Measurements from ENCODE around the gene CACUL1.
"Not testable (repeated sequence)": the region's sequence is repeated elsewhere in the genome, so short reads cannot be mapped to it uniquely, and the experiment has no call there.

The CACUL1 gene

DNA sequence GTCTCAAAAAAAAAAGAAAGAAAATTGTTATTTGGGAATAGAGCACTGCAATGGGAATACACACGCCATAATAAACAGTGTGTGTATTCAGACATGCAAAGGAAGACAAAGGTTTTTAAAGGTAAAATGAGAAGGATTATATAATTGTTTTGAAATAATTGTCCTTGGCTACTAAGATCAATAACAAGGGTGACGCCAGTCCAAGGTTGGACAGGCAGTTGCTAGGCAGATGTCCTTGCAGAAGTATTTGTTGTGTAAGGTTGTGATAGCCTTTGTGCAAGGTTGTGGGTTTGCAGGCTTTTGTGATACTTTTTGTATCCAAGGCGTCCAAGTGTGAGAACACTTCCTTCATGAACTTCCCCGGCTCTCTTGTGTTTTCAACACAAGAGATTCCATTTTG is 87.0 kb downstream of the CACUL1 start:
- Mint-ChIP-seq H3K4me1 (no peaks in the 10 kb centered on the region), H3K36me3 (ENCODE audit: low read depth) (no peaks in the 10 kb centered on the region)

DNA sequence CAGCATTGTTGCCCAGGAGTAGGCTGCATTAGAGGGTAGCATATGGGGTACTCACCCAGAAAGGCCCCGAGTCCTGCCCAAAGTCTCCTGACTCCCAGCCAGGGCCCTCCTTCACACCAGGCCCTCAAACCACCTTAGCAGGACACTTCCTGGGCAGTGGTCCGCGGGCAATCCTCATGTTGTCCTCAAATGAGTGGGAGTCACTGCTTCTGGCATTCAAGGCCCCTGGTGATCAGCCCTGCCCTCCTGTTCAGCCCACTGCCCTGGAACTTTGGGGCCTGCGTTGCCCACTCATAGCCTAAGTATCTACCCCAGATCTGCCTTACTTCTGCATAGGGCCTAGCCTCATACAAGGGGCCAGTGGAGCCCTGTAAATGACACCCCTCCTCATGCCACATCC is 88.4 kb downstream of the CACUL1 start:
- TF ChIP-seq, protein P1, sequence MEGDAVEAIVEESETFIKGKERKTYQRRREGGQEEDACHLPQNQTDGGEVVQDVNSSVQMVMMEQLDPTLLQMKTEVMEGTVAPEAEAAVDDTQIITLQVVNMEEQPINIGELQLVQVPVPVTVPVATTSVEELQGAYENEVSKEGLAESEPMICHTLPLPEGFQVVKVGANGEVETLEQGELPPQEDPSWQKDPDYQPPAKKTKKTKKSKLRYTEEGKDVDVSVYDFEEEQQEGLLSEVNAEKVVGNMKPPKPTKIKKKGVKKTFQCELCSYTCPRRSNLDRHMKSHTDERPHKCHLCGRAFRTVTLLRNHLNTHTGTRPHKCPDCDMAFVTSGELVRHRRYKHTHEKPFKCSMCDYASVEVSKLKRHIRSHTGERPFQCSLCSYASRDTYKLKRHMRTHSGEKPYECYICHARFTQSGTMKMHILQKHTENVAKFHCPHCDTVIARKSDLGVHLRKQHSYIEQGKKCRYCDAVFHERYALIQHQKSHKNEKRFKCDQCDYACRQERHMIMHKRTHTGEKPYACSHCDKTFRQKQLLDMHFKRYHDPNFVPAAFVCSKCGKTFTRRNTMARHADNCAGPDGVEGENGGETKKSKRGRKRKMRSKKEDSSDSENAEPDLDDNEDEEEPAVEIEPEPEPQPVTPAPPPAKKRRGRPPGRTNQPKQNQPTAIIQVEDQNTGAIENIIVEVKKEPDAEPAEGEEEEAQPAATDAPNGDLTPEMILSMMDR (IDR thresholded peaks at IDR 0.05; ENCODE audit: unreplicated experiment in 3 of 3), result no peak
- Mint-ChIP-seq H3K4me1 (no peaks in the 10 kb centered on the region), H3K27me3 (ENCODE audit: low read depth) (peaks cover 11% of the 10 kb centered on the region), H3K4me3 (no peak overlapping the region), H3K9me3 (peaks cover 9% of the 10 kb centered on the region), H3K36me3 (ENCODE audit: low read depth) (no peaks in the 10 kb centered on the region), H3K27ac (no peak overlapping the region)

More for the DNA sequence above, 87.0 kb downstream of the CACUL1 start:
- TF ChIP-seq, protein P1 (IDR thresholded peaks at IDR 0.05; ENCODE audit: unreplicated experiment in 3 of 3), result no peak
- Mint-ChIP-seq H3K9me3 (no peaks in the 10 kb centered on the region), H3K27ac (no peak overlapping the region), H3K27me3 (ENCODE audit: low read depth) (peaks cover 6% of the 10 kb centered on the region), H3K4me3 (no peak overlapping the region)

DNA sequence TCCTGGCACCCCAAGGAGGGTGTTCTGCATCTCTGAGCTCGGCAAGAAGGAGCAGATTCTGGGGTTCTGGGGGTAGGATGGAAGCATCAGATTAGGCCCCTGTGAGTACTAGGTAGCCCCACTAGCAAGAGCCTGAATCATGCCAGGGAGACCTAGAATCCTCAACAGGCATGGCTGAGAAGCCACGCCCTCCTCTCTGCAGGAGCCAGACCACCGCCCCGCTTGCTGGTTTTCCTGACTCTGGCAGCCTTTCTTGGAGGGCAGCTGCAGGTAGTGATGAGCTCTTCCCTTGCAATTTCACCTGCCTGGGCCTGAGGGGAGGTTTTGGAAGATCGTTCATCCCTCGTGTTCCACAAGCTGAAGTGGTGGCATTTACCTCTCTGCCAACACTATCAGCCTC is 90.4 kb downstream of the CACUL1 start:
- H3K27me3 Mint-ChIP-seq (ENCODE audit: low read depth), result peaks cover 11% of the 10 kb centered on the region
- no peak overlapping the region for H3K27ac Mint-ChIP-seq
- H3K4me1 Mint-ChIP-seq, result no peaks in the 10 kb centered on the region

DNA sequence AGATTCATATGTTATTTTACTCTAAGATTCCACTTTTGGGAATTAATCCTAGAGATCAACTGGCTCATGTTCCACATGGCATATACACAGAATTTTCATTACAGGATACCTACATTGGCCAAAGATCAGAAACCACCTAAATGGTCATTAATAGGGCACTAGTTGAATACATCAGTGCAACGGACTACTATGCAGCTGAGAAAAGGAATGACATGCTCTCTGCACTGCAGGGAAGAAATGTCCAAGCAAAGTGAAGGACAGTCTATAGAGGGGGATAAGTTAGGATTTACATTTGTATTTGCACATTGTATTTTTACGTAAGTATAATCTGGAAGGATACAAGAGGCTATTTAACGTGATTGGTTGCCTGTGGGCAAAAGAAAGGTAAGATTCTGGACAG is 91.6 kb downstream of the CACUL1 start:
- Mint-ChIP-seq H3K4me3 (no peak overlapping the region), H3K27ac (no peak overlapping the region), H3K9me3 (peaks cover 19% of the 10 kb centered on the region), H3K4me1 (no peaks in the 10 kb centered on the region), H3K36me3 (ENCODE audit: low read depth) (no peaks in the 10 kb centered on the region), H3K27me3 (ENCODE audit: low read depth) (peaks cover 13% of the 10 kb centered on the region)
- TF ChIP-seq, protein P1 (IDR thresholded peaks at IDR 0.05; ENCODE audit: unreplicated experiment in 3 of 3), result no peak

More for the DNA sequence above, 90.4 kb downstream of the CACUL1 start:
- TF ChIP-seq, protein P1 (IDR thresholded peaks at IDR 0.05; ENCODE audit: unreplicated experiment in 3 of 3), result no peak
- H3K36me3 Mint-ChIP-seq (ENCODE audit: low read depth), result no peaks in the 10 kb centered on the region
- H3K9me3 Mint-ChIP-seq, result peaks cover 15% of the 10 kb centered on the region
- H3K4me3 Mint-ChIP-seq, result no peak overlapping the region

DNA sequence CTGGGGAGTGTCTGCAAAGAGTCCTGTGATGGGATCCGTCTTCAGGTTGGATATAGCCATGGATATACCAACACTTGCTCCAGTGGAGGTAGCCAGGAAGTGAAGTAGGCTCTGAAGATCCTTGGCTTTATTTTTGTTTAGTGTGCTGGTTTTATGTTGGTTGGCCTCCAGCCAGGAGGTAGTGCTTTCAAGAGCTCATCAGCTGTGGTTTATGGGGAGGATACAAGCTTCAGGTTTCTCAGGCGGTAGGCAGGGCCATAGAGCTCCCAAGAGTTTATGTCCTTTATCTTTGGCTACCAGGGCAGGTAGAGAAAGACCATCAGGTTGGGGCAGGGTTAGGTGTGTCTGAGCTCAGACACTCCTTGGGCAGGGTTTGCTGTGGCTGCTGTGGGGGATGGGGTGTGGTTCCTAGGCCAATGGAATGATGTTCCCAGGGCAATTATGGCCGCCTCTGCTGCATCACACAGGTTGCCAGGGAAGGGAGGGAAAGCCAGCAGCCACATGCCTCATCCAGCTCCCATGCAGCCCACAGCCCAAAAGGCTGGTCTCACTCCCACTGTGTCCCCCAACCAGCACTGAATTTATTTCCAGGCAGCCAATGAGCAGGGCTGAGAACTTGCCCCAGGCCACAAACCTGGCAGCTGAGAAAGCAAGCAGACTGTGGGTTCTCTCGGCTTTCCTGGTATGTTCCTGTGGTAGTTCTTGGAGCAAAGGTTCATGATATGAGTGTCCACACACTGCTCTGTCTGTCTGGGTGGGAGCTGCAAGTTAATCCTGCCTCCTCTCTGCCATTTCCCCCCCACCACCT is 92.3 kb downstream of the CACUL1 start:
- Mint-ChIP-seq H3K27ac (no peak overlapping the region), H3K4me3 (no peak overlapping the region), H3K27me3 (ENCODE audit: low read depth) (peaks cover 15% of the 10 kb centered on the region), H3K4me1 (no peaks in the 10 kb centered on the region), H3K36me3 (ENCODE audit: low read depth) (no peaks in the 10 kb centered on the region), H3K9me3 (peaks cover 23% of the 10 kb centered on the region)
- TF ChIP-seq, protein P1 (IDR thresholded peaks at IDR 0.05; ENCODE audit: unreplicated experiment in 3 of 3), result no peak

DNA sequence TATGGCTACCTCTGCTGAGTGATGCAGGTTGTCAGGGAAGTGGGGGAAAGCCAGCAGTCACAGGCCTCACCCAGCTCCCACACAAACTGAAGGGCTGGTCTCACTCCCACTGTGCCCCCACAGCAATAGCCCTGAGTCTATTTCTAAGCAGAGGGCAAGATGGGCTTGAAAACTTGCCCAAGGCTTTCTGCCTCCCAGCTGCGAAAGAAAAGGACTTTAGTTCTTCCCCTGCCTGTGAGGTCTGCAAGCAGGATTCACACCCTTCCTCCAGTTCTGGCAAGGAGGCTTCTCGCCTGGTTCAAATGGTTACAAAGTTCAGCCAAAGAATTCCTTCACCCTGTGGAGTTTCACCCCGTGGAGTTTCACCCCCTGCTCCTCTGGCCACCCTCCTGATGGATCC is 96.0 kb downstream of the CACUL1 start:
- no peak overlapping the region for H3K27ac Mint-ChIP-seq
- H3K27me3 Mint-ChIP-seq (ENCODE audit: low read depth), result peaks cover 17% of the 10 kb centered on the region
- no peaks in the 10 kb centered on the region for H3K36me3 Mint-ChIP-seq (ENCODE audit: low read depth)
- H3K9me3 Mint-ChIP-seq, result peaks cover 34% of the 10 kb centered on the region
- H3K4me1 Mint-ChIP-seq, result no peaks in the 10 kb centered on the region
- no peak overlapping the region for H3K4me3 Mint-ChIP-seq
- TF ChIP-seq, protein P1 (IDR thresholded peaks at IDR 0.05; ENCODE audit: unreplicated experiment in 3 of 3), result no peak

DNA sequence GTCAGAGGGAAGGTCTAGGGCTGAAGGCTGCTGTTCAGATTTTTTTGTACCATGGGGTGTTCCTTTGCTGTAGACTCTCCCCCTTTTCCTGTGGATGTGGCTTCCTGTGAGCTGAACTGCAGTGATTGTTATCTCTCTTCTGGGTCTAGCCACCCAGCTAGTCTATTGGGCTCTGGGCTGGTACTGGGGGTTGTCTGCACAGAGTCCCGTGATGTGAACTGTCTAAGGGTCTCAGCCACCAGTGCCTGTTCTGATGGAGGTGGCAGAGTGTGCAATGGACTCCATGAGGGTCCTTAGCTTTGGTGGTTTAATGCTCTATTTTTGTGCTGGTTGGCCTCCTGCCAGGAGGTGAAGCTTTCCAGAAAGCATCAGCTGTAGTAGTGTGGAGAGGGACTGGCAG is 96.6 kb downstream of the CACUL1 start:
- peaks cover 36% of the 10 kb centered on the region for H3K9me3 Mint-ChIP-seq
- not testable (repeated sequence) for H3K36me3 Mint-ChIP-seq (ENCODE audit: low read depth); H3K4me1 Mint-ChIP-seq; H3K4me3 Mint-ChIP-seq; H3K27ac Mint-ChIP-seq
- H3K27me3 Mint-ChIP-seq (ENCODE audit: low read depth), result peaks cover 15% of the 10 kb centered on the region

DNA sequence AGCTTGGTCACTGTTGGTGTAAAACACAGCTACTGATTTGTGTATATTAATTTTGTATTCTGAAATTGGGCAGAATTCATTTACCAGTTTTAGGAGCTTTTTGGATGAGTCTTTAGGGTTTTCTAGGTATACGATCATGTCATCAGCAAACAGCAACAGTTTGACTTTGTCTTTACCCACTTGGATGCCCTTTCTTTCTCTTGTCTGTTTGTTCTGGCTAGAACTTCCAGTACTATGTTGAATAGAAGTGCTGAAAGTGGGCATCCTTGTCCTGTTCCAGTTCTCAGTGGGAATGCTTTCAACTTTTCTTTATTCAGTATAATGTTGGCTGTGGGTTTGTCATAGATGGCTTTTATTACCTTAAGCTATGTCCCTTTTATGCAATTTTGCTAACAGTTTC is 109.5 kb downstream of the CACUL1 start:
- not testable (repeated sequence) for H3K9me3 Mint-ChIP-seq; H3K36me3 Mint-ChIP-seq (ENCODE audit: low read depth); H3K4me1 Mint-ChIP-seq; H3K27ac Mint-ChIP-seq; H3K4me3 Mint-ChIP-seq
- H3K27me3 Mint-ChIP-seq (ENCODE audit: low read depth), result peaks cover 47% of the 10 kb centered on the region
